GM12872 (cell line): ENCODE measurements around the gene CAMK2N2.
A peak's percentile ranks its signal among the peaks of the same experiment; 100 is the strongest.

Source experiments
- TF ChIP-seq, protein P1 (sequence below): IDR thresholded peaks from 3 replicates; pipeline ENCODE4 v1.5.1; 2011; ENCODE audit warnings: low read depth, mild to moderate bottlenecking, low read length, moderate library complexity; ENCODE audit not compliant: insufficient read depth

Gene CAMK2N2

DNA sequence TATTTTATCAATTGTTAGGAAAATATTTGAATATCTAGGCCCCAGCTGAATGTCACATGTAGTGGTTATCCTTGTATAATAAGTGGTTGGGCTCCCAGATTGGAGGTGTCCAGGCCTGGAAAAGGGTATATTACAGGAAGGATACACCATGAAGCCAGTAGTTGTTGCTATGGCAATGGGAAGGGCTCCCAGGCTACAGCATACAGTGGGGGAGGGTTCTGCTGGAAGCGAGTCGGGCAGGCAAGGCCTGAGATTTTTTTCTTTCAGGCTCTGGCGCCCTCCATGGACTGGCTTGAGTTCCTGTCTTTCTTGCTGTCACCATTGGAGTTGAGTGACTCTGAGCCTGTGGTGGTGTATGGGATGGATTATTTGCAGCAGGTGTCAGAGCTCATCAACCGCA is 23.3 kb upstream of the CAMK2N2 start:
- TF ChIP-seq, protein P1, sequence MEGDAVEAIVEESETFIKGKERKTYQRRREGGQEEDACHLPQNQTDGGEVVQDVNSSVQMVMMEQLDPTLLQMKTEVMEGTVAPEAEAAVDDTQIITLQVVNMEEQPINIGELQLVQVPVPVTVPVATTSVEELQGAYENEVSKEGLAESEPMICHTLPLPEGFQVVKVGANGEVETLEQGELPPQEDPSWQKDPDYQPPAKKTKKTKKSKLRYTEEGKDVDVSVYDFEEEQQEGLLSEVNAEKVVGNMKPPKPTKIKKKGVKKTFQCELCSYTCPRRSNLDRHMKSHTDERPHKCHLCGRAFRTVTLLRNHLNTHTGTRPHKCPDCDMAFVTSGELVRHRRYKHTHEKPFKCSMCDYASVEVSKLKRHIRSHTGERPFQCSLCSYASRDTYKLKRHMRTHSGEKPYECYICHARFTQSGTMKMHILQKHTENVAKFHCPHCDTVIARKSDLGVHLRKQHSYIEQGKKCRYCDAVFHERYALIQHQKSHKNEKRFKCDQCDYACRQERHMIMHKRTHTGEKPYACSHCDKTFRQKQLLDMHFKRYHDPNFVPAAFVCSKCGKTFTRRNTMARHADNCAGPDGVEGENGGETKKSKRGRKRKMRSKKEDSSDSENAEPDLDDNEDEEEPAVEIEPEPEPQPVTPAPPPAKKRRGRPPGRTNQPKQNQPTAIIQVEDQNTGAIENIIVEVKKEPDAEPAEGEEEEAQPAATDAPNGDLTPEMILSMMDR, result peak; percentile 40; the same call in 2 of the 3 replicates

DNA sequence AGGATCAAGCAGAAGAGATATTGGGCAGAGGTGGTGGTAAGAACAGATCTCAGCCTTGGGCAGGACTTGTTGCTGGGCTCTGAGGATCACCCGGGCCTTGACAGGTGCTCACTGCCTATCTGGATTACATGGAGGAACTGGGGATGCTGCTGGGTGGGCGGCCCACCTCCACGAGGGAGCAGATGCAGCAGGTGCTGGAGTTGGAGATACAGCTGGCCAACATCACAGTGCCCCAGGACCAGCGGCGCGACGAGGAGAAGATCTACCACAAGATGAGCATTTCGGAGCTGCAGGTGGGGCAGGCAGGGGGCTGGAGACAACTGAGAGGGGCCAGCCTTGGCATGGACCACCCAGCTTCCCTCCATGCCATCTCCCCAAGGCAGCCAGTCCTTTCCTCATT is 22.3 kb upstream of the CAMK2N2 start:
- TF ChIP-seq, protein P1, result no peak

DNA sequence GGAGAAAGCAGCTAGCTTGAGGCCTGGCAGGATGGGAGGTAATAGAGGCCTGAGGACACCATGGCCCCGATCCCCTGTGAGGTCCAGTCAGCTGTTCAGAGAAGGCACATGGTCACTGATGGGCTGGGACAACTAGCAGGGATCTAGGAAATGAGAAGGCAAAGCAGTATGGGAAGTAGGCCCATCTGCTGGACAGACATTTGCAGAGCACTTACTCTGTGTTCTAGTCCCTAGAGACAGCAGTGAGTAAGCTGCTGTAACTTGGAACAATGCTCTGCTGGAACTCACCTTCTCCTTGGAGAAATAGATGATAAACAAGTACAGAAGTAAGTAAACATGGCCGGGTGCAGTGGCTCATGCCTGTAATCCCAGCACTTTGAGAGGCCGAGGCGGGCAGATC is 21.6 kb upstream of the CAMK2N2 start:
- TF ChIP-seq, protein P1, result no peak

DNA sequence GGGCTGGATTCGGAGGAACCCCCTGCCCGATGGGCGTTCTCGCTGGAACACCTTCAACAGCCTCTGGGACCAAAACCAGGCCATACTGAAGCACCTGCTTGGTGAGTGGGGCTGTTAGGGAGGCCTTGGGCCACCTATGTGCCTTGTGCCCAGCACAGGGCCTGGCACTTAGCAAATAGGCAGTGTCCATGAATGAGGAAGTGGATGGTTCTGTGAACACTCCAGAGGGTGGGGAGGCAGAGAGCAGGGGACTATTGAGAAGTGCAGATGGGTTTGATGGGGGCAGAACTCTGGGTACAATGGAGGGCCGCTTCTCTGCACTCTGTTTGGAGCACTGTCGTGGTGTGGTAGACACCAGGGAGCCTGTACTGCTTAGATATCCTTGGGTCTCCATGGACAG is 16.0 kb upstream of the CAMK2N2 start:
- TF ChIP-seq, protein P1, result no peak

DNA sequence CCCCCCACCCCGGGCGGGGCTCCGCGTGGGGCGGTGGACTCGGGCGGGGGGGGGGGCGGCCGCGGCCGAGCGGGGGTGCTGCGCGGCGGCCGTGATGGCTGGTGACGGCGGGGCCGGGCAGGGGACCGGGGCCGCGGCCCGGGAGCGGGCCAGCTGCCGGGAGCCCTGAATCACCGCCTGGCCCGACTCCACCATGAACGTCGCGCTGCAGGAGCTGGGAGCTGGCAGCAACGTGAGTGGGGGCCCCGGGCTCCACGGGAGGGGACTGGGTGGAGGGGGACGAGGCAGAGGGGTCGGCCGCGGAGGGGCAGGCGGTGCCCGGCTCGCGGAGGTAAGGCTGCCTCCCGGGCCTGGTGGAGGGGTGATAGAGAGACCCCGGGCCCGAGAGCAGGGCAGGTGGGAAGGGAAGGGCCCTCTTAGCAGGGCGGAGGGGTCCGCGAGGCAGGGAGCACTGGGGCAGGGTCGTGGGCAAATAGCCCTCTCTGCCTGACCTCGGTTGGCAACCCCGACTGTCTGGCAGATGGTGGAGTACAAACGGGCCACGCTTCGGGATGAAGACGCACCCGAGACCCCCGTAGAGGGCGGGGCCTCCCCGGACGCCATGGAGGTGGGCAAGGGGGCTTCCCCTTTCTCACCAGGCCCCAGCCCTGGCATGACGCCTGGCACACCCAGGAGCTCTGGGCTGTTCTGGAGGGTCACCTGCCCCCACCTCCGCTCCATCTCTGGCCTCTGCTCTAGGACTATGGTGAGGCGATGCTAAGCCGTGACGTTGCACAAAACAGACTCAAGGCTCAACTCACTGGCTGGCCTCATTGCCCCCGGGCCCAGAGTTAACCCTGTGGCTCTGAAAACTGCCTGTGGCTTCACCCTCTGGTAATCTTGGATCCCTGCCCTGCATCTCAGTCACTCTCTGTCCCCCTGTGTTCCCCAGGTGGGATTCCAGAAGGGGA is 14.9 kb upstream of the CAMK2N2 start, which contains the start of gene ECE2:
Gene ECE2 (plus strand): TSS at position 62 of the 950 bp plus-strand sequence. CDS start 132 bp downstream, at position 194.
- TF ChIP-seq, protein P1, result no peak

DNA sequence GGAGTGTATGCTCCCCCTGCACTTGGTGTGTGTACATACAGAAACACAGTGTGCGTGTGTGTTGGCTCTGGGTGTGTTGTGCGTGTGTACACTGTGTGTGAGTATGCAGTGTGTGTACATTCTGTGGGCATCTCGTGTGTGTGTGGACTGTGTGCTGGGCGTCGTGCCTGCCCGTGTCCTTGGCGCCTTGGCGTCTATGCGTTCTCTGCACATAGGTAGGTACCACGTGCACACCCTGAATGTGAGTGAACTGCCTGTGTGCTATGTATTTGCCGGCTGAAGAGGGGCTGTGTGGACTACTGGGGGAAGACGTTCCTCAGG is 14.0 kb upstream of the CAMK2N2 start:
- TF ChIP-seq, protein P1, result no peak

DNA sequence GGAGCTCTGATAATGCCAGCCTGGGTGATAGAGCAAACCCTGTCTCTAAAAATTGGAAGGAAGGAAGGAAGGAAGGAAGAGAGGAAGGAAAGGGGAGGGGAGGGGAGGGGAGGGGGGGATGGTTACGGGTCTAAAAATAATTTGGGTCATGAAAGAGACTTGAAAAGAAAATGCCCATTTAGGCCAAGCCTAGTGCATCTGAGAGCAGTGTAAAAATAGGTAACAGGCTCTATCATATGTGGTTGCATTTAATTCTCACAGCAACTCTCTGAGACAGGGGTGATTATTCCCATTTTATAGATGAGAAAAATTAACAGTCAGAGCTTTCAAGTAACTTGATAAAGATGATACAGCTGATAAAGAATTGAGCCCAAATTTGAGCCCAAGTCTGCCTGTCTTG is 10.9 kb upstream of the CAMK2N2 start:
- TF ChIP-seq, protein P1, result no peak
